ENCODE data around the gene STXBP3. TPM values are rescaled to one million over a fixed set of nuclear protein-coding genes. Genes with fewer than 3 reads are reported as not detected.

STXBP3 gene
- total and polyA plus RNA-seq, 9 of the 15 experiments (the other 6 are each of a cell fraction or from before 2014, with no cell fraction given) = 32.5 to 52.5 (median 39.2) TPM

- Histone ChIP-seq H3K9me1 (ENCODE audit: control insufficient read depth, insufficient read depth, low read length) (no peaks in the 10 kb centered on the region), H3K27me3 (ENCODE audit: control insufficient read depth in 2 of 2, insufficient read depth in 2 of 2, low read length in 2 of 2) (no peaks in the 10 kb centered on the region), H3K79me2 (ENCODE audit: control insufficient read depth, insufficient read depth, low read length) (peaks cover 26% of the 10 kb centered on the region), H2AFZ (ENCODE audit: low read depth, low read length) (no peak overlapping the region), H3K4me3 (no peak overlapping the region), H3K4me1 (replicated peaks in 1 of 2; ENCODE audit: control insufficient read depth in 2 of 2, insufficient read depth in 2 of 2, low read length in 2 of 2) (peaks cover 4 to 9% of the 10 kb centered on the region in 2 experiments; a peak in 4 of 5 replicates), H3K36me3 (ENCODE audit: control insufficient read depth, insufficient read depth, low read length) (peaks cover 14% of the 10 kb centered on the region; the same call in 2 of the 3 replicates), H3K4me2 (ENCODE audit: insufficient read depth, low read length) (no peak overlapping the region), H3K9me3 (replicated peaks; ENCODE audit: control insufficient read depth, insufficient read depth, low read depth, low read length) (no peaks in the 10 kb centered on the region), H3K9ac (ENCODE audit: insufficient read depth in 1 of 2, low read depth in 2 of 2, low read length in 2 of 2) (peak overlapping the region in 1 of 2 experiments; percentile 92; a peak in 1 of 4 replicates), H3K27ac (ENCODE audit: extremely low read depth, low read depth, low read length) (no peak overlapping the region), H4K20me1 (replicated peaks; ENCODE audit: control insufficient read depth, insufficient read depth, low read length) (no peaks in the 10 kb centered on the region)
- ChIA-PET POLR2A (interaction anchor here (0.9 kb wide), 1 partner anchor 50 kb away, joined by 4 read pairs; no protein-coding TSS in a partner anchor), CTCF (ENCODE audit: low intra/inter-chr PET ratio) (interaction anchor here (0.8 kb wide), 1 partner anchor 150 kb away, joined by 3 read pairs; no protein-coding TSS in a partner anchor)
- FAIRE-seq = no peak
- intact Hi-C loops (cut with micrococcal nuclease) = loop anchor here (2.0 to 10.0 kb wide), 6 partner anchors 45 to 357 kb away; partner anchors contain the start of genes GPSM2 and PRPF38B
- no TSS peak for BruUV-seq (replicated peaks)
- 31% methylated on average over 3 of the region's 3 CpGs for WGBS (ENCODE audit: insufficient coverage, low coverage, missing lambda C conversion rate)
- in situ Hi-C loops (cut with MboI) = no loop called here
- no peak for ATAC-seq
- DNase-seq (ENCODE audit: extremely low read depth in 1 of 4, low spot score in 3 of 4) = no peak
- TF ChIP-seq RBM25 (IDR thresholded peaks at IDR 0.05; ENCODE audit: low read depth, low read length, severe bottlenecking) (no peak), ZBTB8A (IDR thresholded peaks at IDR 0.05; ENCODE audit: partially characterized antibody) (no peak), ARID3A (IDR thresholded peaks at IDR 0.05; ENCODE audit: borderline replicate concordance, low read depth, low read length) (no peak), BRCA1 (IDR thresholded peaks at IDR 0.05) (no peak), BRCA1 (CRISPR knock-in tag; IDR thresholded peaks at IDR 0.05) (no peak), ARID1B (IDR thresholded peaks at IDR 0.05) (peak; percentile 55), DIDO1 (tag; IDR thresholded peaks at IDR 0.05; ENCODE audit: low read depth) (no peak), ZNF609 (CRISPR knock-in tag; IDR thresholded peaks at IDR 0.05; ENCODE audit: borderline replicate concordance) (no peak), ASH1L (IDR thresholded peaks at IDR 0.05; ENCODE audit: borderline replicate concordance, low read depth, partially characterized antibody) (no peak), NFYB (IDR thresholded peaks at IDR 0.05; ENCODE audit: extremely low read depth, insufficient read length) (no peak), ILF3 (IDR thresholded peaks at IDR 0.05; ENCODE audit: borderline replicate concordance) (no peak), FOS (IDR thresholded peaks at IDR 0.05; ENCODE audit: extremely low read depth, insufficient read length) (no peak)
- TF ChIP-seq, protein P1, sequence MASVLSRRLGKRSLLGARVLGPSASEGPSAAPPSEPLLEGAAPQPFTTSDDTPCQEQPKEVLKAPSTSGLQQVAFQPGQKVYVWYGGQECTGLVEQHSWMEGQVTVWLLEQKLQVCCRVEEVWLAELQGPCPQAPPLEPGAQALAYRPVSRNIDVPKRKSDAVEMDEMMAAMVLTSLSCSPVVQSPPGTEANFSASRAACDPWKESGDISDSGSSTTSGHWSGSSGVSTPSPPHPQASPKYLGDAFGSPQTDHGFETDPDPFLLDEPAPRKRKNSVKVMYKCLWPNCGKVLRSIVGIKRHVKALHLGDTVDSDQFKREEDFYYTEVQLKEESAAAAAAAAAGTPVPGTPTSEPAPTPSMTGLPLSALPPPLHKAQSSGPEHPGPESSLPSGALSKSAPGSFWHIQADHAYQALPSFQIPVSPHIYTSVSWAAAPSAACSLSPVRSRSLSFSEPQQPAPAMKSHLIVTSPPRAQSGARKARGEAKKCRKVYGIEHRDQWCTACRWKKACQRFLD (CRISPR knock-in tag; IDR thresholded peaks at IDR 0.05) = no peak
- TF ChIP-seq, protein P2, sequence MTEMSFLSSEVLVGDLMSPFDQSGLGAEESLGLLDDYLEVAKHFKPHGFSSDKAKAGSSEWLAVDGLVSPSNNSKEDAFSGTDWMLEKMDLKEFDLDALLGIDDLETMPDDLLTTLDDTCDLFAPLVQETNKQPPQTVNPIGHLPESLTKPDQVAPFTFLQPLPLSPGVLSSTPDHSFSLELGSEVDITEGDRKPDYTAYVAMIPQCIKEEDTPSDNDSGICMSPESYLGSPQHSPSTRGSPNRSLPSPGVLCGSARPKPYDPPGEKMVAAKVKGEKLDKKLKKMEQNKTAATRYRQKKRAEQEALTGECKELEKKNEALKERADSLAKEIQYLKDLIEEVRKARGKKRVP (CRISPR knock-in tag; IDR thresholded peaks at IDR 0.05) = no peak
These were observed 1.4 kb downstream of the STXBP3 start for GRCh38 chr1:108747898-108748297.
